GM23338 (cell line): ENCODE results near the gene SYT9. TPM values are rescaled to one million over a fixed set of nuclear protein-coding genes. Genes with fewer than 3 reads are reported as not detected.

Experiments
- ATAC-seq: fragments of 200-7000 bp; cut with Tn5 transposase; 3 replicates; pipeline ENCODE4 v1.9.1; 2020
- DNase-seq: peaks from one replicate; pipeline ENCODE4 v3.0.0-alpha.2; 2015; ENCODE audit warnings: low spot score
- H2AFZ ChIP-seq: fragments of 200-600 bp; sonication (generic); 2 replicates; pipeline ENCODE4 v1.8.0; 2016; ENCODE audit warnings: antibody characterized with exemption, mild to moderate bottlenecking, moderate library complexity
- H3F3A ChIP-seq: fragments of 200-600 bp; sonication (generic); replicated peaks from 2 replicates; pipeline ENCODE4 v1.8.0; 2017; ENCODE audit warnings: antibody characterized with exemption, mixed run types, low read depth
- H3K27ac ChIP-seq: fragments of 200-600 bp; sonication (generic); 2 replicates; pipeline ENCODE4 v1.6.1; 2016; ENCODE audit warnings: low read depth
- H3K27me3 ChIP-seq: fragments of 200-600 bp; sonication (generic); 2 replicates; pipeline ENCODE4 v1.8.0; 2016; ENCODE audit warnings: mild to moderate bottlenecking, mixed run types, moderate library complexity; ENCODE audit not compliant: insufficient read depth
- H3K36me3 ChIP-seq: fragments of 200-600 bp; sonication (generic); 2 replicates; pipeline ENCODE4 v1.8.0; 2016; ENCODE audit warnings: mild to moderate bottlenecking; ENCODE audit not compliant: insufficient read depth
- H3K4me1 ChIP-seq: fragments of 200-600 bp; sonication (generic); 2 replicates; pipeline ENCODE4 v1.8.0; 2016; ENCODE audit warnings: mild to moderate bottlenecking, moderate library complexity; ENCODE audit not compliant: insufficient read depth
- H3K4me2 ChIP-seq: fragments of 200-600 bp; sonication (generic); 2 replicates; pipeline ENCODE4 v1.7.1; 2017; ENCODE audit warnings: mixed run types
- H3K4me3 ChIP-seq: fragments of 200-600 bp; sonication (generic); 2 replicates; pipeline ENCODE4 v1.6.1; 2016; ENCODE audit warnings: mixed run types
- H3K79me2 ChIP-seq: fragments of 200-600 bp; sonication (generic); replicated peaks from 2 replicates; pipeline ENCODE4 v1.8.0; 2017; ENCODE audit warnings: mild to moderate bottlenecking; ENCODE audit not compliant: insufficient read depth
- H3K9me2 ChIP-seq: fragments of 200-600 bp; sonication (generic); 2 replicates; pipeline ENCODE4 v1.8.0; 2017; ENCODE audit not compliant: insufficient read depth
- H4K20me1 ChIP-seq: fragments of 200-600 bp; sonication (generic); replicated peaks from 2 replicates; pipeline ENCODE4 v1.8.0; 2017; ENCODE audit warnings: mild to moderate bottlenecking; ENCODE audit not compliant: insufficient read depth
- H3K27ac Mint-ChIP-seq: 2 replicates; pipeline ENCODE4 v1.8.0; 2020; ENCODE audit warnings: inconsistent platforms, mild to moderate bottlenecking, moderate library complexity, mixed read lengths
- H3K27me3 Mint-ChIP-seq: 3 replicates; pipeline ENCODE4 v1.8.0; 2022; ENCODE audit warnings: low read depth, mild to moderate bottlenecking, moderate library complexity, mixed read lengths, inconsistent platforms; ENCODE audit not compliant: insufficient read depth, poor library complexity
- H3K36me3 Mint-ChIP-seq: 3 replicates; pipeline ENCODE4 v1.8.0; 2021; ENCODE audit warnings: low read depth, mild to moderate bottlenecking, inconsistent platforms, moderate library complexity, mixed read lengths
- H3K4me1 Mint-ChIP-seq: 3 replicates; pipeline ENCODE4 v1.8.0; 2020; ENCODE audit warnings: mild to moderate bottlenecking, inconsistent platforms, mixed read lengths
- H3K4me3 Mint-ChIP-seq: 3 replicates; pipeline ENCODE4 v1.8.0; 2021; ENCODE audit warnings: moderate library complexity, mild to moderate bottlenecking, inconsistent platforms, mixed read lengths
- H3K9me3 Mint-ChIP-seq: 3 replicates; pipeline ENCODE4 v1.8.0; 2020; ENCODE audit warnings: moderate library complexity, mild to moderate bottlenecking, inconsistent platforms, mixed read lengths
- CREB1 ChIP-seq: fragments of 250-450 bp; sonication (Bioruptor Pico); IDR thresholded peaks from 2 replicates; pipeline ENCODE4 v1.5.0; 2020; ENCODE audit warnings: low read depth, mild to moderate bottlenecking, moderate library complexity
- EZH2 ChIP-seq: fragments of 200-600 bp; sonication (generic); IDR thresholded peaks from one replicate; pipeline ENCODE4 v1.8.0; 2017; ENCODE audit warnings: antibody characterized with exemption, mild to moderate bottlenecking, low read depth; ENCODE audit not compliant: unreplicated experiment
- EZH2phosphoT487 ChIP-seq: fragments of 200-600 bp; sonication (generic); IDR thresholded peaks from one replicate; pipeline ENCODE4 v1.8.1; 2018; ENCODE audit warnings: antibody characterized with exemption; ENCODE audit not compliant: unreplicated experiment
- JUNB ChIP-seq: IDR thresholded peaks from one replicate; pipeline ENCODE4 v1.6.1; 2016; ENCODE audit warnings: antibody characterized with exemption; ENCODE audit not compliant: unreplicated experiment
- NANOG ChIP-seq: IDR thresholded peaks from 2 replicates; pipeline ENCODE4 v1.6.1; 2016; ENCODE audit warnings: antibody characterized with exemption, borderline replicate concordance
- POLR2AphosphoS5 ChIP-seq: IDR thresholded peaks from 2 replicates; pipeline ENCODE4 v1.6.1; 2016; ENCODE audit warnings: antibody characterized with exemption, low read depth
- STAT1 ChIP-seq: IDR thresholded peaks from one replicate; pipeline ENCODE4 v1.6.1; 2016; ENCODE audit warnings: antibody characterized with exemption; ENCODE audit not compliant: unreplicated experiment
- ZNF114 ChIP-seq: fragments of 250-450 bp; sonication (Bioruptor Pico); IDR thresholded peaks from 2 replicates; pipeline ENCODE4 v1.5.0; 2020; ENCODE audit warnings: mild to moderate bottlenecking, moderate library complexity
- ZNF331 ChIP-seq: fragments of 250-450 bp; sonication (Bioruptor Pico); IDR thresholded peaks from 2 replicates; pipeline ENCODE4 v1.5.0; 2020; ENCODE audit warnings: low read depth, mild to moderate bottlenecking, moderate library complexity
- ZNF462 ChIP-seq: fragments of 250-450 bp; sonication (Bioruptor Pico); IDR thresholded peaks from 2 replicates; pipeline ENCODE4 v1.5.0; 2020; ENCODE audit warnings: mild to moderate bottlenecking, moderate library complexity
- polyA plus RNA-seq: library from polyadenylated mRNA; unstranded; fragments of >200 nt; fragmentation: Nextera tagmentation; extraction: Ambion mirVana; gene quantifications from 2 replicates; pipeline ENCODE4 v1.2.1, GENCODE V29; 2016
- total RNA-seq: library from RNA; depleted of rRNA; stranded (reverse); fragments of >200 nt; shearing (Covaris generic); gene quantifications from 2 replicates; pipeline ENCODE4 v1.2.3, GENCODE V29; 2014
- TF ChIP-seq, protein P1 (sequence below): IDR thresholded peaks from 2 replicates; pipeline ENCODE4 v1.6.1; 2016; ENCODE audit warnings: antibody characterized with exemption
- TF ChIP-seq, protein P2 (sequence below), 2 experiments: fragments of 200-600 bp in 1 of 2; sonication (generic) in 1 of 2; conservative IDR thresholded peaks; 2 replicates each; pipeline versions ENCODE4 v1.5.1 to v1.6.1; 2016 to 2017; ENCODE audit warnings: antibody characterized with exemption in 2 of 2, low read depth in 2 of 2, mild to moderate bottlenecking in 2 of 2, moderate library complexity in 1 of 2
- TF ChIP-seq, protein P3 (sequence below): IDR thresholded peaks from one replicate; pipeline ENCODE4 v1.6.1; 2018; ENCODE audit warnings: antibody characterized with exemption; ENCODE audit not compliant: unreplicated experiment

Gene SYT9
- total and polyA plus RNA-seq, 2 experiments from 2014 or later = 0.91 to 2.4 TPM

DNA sequence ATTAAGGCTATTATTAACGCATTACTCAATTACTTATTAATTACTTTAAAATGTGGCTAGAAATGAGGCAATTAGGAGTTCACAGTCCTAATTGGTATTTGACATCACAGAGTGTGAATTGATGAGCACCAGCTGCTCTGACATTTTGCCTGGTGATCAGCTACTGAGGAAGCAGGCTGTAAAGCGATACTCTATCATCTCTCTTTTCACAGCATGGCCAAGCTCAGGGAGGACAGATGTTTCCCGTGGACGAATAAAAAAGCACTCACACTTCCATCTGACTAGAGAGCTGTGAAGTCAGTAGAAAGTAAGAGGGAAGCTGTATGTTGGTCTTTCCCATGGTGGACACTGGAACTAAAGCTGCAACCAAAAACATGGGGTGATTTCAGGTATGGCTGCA is 29.1 kb upstream of the SYT9 start:
- Mint-ChIP-seq H3K9me3 (no peaks in the 10 kb centered on the region), H3K36me3 (no peaks in the 10 kb centered on the region), H3K27ac (no peak overlapping the region), H3K4me1 (peaks cover 9% of the 10 kb centered on the region), H3K27me3 (no peaks in the 10 kb centered on the region), H3K4me3 (no peak overlapping the region)
- Histone ChIP-seq H3F3A (no peaks in the 10 kb centered on the region), H3K9me2 (no peaks in the 10 kb centered on the region), H3K4me1 (peaks cover 2% of the 10 kb centered on the region; the same call in 1 of the 2 replicates), H3K4me3 (no peak overlapping the region), H3K79me2 (no peaks in the 10 kb centered on the region), H3K36me3 (no peaks in the 10 kb centered on the region), H4K20me1 (no peaks in the 10 kb centered on the region), H3K27ac (no peak overlapping the region), H3K4me2 (no peak overlapping the region), H3K27me3 (no peaks in the 10 kb centered on the region), H2AFZ (no peak overlapping the region)
- no peak for DNase-seq
- no peak for ATAC-seq
- TF ChIP-seq, protein P1, sequence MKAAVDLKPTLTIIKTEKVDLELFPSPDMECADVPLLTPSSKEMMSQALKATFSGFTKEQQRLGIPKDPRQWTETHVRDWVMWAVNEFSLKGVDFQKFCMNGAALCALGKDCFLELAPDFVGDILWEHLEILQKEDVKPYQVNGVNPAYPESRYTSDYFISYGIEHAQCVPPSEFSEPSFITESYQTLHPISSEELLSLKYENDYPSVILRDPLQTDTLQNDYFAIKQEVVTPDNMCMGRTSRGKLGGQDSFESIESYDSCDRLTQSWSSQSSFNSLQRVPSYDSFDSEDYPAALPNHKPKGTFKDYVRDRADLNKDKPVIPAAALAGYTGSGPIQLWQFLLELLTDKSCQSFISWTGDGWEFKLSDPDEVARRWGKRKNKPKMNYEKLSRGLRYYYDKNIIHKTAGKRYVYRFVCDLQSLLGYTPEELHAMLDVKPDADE = no peak
- TF ChIP-seq, protein P2, sequence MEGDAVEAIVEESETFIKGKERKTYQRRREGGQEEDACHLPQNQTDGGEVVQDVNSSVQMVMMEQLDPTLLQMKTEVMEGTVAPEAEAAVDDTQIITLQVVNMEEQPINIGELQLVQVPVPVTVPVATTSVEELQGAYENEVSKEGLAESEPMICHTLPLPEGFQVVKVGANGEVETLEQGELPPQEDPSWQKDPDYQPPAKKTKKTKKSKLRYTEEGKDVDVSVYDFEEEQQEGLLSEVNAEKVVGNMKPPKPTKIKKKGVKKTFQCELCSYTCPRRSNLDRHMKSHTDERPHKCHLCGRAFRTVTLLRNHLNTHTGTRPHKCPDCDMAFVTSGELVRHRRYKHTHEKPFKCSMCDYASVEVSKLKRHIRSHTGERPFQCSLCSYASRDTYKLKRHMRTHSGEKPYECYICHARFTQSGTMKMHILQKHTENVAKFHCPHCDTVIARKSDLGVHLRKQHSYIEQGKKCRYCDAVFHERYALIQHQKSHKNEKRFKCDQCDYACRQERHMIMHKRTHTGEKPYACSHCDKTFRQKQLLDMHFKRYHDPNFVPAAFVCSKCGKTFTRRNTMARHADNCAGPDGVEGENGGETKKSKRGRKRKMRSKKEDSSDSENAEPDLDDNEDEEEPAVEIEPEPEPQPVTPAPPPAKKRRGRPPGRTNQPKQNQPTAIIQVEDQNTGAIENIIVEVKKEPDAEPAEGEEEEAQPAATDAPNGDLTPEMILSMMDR (conservative IDR thresholded peaks at IDR 0.05; ENCODE audit: low read depth in 2 of 2) = no peak
- no peak for TF ChIP-seq STAT1
- no peak for TF ChIP-seq ZNF462 (CRISPR knock-in tag)
- no peak for TF ChIP-seq EZH2phosphoT487
- TF ChIP-seq JUNB = no peak
- TF ChIP-seq, protein P3, sequence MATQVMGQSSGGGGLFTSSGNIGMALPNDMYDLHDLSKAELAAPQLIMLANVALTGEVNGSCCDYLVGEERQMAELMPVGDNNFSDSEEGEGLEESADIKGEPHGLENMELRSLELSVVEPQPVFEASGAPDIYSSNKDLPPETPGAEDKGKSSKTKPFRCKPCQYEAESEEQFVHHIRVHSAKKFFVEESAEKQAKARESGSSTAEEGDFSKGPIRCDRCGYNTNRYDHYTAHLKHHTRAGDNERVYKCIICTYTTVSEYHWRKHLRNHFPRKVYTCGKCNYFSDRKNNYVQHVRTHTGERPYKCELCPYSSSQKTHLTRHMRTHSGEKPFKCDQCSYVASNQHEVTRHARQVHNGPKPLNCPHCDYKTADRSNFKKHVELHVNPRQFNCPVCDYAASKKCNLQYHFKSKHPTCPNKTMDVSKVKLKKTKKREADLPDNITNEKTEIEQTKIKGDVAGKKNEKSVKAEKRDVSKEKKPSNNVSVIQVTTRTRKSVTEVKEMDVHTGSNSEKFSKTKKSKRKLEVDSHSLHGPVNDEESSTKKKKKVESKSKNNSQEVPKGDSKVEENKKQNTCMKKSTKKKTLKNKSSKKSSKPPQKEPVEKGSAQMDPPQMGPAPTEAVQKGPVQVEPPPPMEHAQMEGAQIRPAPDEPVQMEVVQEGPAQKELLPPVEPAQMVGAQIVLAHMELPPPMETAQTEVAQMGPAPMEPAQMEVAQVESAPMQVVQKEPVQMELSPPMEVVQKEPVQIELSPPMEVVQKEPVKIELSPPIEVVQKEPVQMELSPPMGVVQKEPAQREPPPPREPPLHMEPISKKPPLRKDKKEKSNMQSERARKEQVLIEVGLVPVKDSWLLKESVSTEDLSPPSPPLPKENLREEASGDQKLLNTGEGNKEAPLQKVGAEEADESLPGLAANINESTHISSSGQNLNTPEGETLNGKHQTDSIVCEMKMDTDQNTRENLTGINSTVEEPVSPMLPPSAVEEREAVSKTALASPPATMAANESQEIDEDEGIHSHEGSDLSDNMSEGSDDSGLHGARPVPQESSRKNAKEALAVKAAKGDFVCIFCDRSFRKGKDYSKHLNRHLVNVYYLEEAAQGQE = no peak
- no peak for TF ChIP-seq NANOG
- no peak for TF ChIP-seq EZH2
- TF ChIP-seq POLR2AphosphoS5 = no peak
- no peak for TF ChIP-seq CREB1 (CRISPR knock-in tag)
- no peak for TF ChIP-seq ZNF114 (CRISPR knock-in tag)
- no peak for TF ChIP-seq ZNF331 (CRISPR knock-in tag)
